GM12875 (cell line): Measurements from ENCODE around the gene SCN4A.

ENCODE experiments used
- H3K4me3 ChIP-seq: one replicate; pipeline ENCODE4 v1.5.1; 2011; ENCODE audit warnings: low read depth, low read length, control low read depth
- CTCF ChIP-seq: IDR thresholded peaks from 2 replicates; pipeline ENCODE4 v1.5.1; 2011; ENCODE audit warnings: low read depth, mild to moderate bottlenecking, control low read depth, inconsistent platforms, low read length, moderate library complexity, borderline replicate concordance; ENCODE audit not compliant: insufficient read depth

The SCN4A gene

GRCh38 chr17:63966646-63967264, 6.0 kb downstream of the SCN4A start:
- TF ChIP-seq CTCF, result no peak
- H3K4me3 ChIP-seq, result no peak overlapping the region

GRCh38 chr17:63963123-63963522, 9.6 kb downstream of the SCN4A start:
- H3K4me3 ChIP-seq, result no peak overlapping the region
- no peak for TF ChIP-seq CTCF

GRCh38 chr17:63962298-63962744, 10.4 kb downstream of the SCN4A start:
- no peak overlapping the region for H3K4me3 ChIP-seq
- no peak for TF ChIP-seq CTCF

GRCh38 chr17:63961355-63962212, 11.1 kb downstream of the SCN4A start:
- no peak overlapping the region for H3K4me3 ChIP-seq
- no peak for TF ChIP-seq CTCF

- H3K4me3 ChIP-seq, result no peak overlapping the region
- TF ChIP-seq CTCF, result no peak
These were observed 12.3 kb downstream of the SCN4A start for GRCh38 chr17:63960430-63960829.

GRCh38 chr17:63960006-63960405, 12.7 kb downstream of the SCN4A start:
- TF ChIP-seq CTCF, result no peak
- H3K4me3 ChIP-seq, result no peak overlapping the region

- TF ChIP-seq CTCF, result no peak
- no peak overlapping the region for H3K4me3 ChIP-seq
These were observed 16.3 kb downstream of the SCN4A start for GRCh38 chr17:63956296-63956920.
